HCT116 (cell line): ENCODE results near the gene MLH1.

Experiments
- EGR1 ChIP-seq: IDR thresholded peaks from 2 replicates; pipeline ENCODE4 v1.6.1; 2012; ENCODE audit warnings: low read depth
- EZH2 ChIP-seq: fragments of 200-600 bp; sonication (generic); IDR thresholded peaks from 2 replicates; pipeline ENCODE4 v1.6.1; 2017; ENCODE audit warnings: antibody characterized with exemption, mixed run types
- FOSL1 ChIP-seq: IDR thresholded peaks from 2 replicates; pipeline ENCODE4 v1.6.1; 2012; ENCODE audit warnings: low read depth
- POLR2A ChIP-seq: IDR thresholded peaks from 2 replicates; pipeline ENCODE4 v1.7.0; 2011; ENCODE audit warnings: borderline replicate concordance; ENCODE audit not compliant: insufficient read depth, insufficient read length; ENCODE audit errors: extremely low read depth
- SP1 ChIP-seq: IDR thresholded peaks from 2 replicates; pipeline ENCODE4 v1.6.1; 2012; ENCODE audit warnings: low read depth
- SRF ChIP-seq: IDR thresholded peaks from 2 replicates; pipeline ENCODE4 v1.6.1; 2012; ENCODE audit warnings: low read depth
- YY1 ChIP-seq: IDR thresholded peaks from 2 replicates; pipeline ENCODE4 v1.6.1; 2011; ENCODE audit warnings: low read length, low read depth, moderate library complexity, mild to moderate bottlenecking; ENCODE audit not compliant: insufficient replicate concordance; ENCODE audit errors: extremely low read depth
- ZFX ChIP-seq: fragments of 450-650 bp; IDR thresholded peaks from 2 replicates; pipeline ENCODE4 v1.6.1; 2017
- TF ChIP-seq, protein P1 (sequence below), 3 experiments: fragments of 200-600 bp in 1 of 3; sonication (generic) in 1 of 3; IDR thresholded peaks in 2 of 3; conservative IDR thresholded peaks in 1 of 3; 2 replicates each; pipeline ENCODE4 v1.5.1; 2012 to 2017; ENCODE audit warnings: low read depth in 2 of 3, low read length in 2 of 3, antibody characterized with exemption in 1 of 3, borderline replicate concordance in 1 of 3, control low read depth in 1 of 3, mild to moderate bottlenecking in 1 of 3, mixed read lengths in 1 of 3, mixed run types in 1 of 3, moderate library complexity in 1 of 3; ENCODE audit not compliant: insufficient read depth in 1 of 3
- TF ChIP-seq, protein P2 (sequence below): IDR thresholded peaks from 2 replicates; pipeline ENCODE4 v1.6.1; 2012

DNA sequence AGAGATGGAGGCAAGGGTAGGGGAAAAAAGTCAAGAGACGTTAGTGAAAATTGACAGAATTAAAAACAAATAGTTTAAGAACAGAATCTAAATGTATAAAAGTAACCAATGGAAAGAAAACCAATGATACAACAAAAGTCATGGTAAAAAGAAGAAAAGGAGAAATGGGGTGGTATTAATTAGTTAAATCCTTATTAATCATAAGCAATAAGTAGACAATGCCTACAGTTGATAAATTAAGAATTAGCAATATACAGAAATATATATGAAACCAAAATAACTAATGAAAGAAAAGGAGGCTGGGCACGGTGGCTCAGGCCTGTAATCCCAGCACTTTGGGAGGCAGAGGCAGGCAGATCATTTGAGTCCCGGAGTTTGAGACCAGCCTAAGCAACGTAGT is 24.2 kb upstream of the MLH1 start:
- TF ChIP-seq, protein P1, sequence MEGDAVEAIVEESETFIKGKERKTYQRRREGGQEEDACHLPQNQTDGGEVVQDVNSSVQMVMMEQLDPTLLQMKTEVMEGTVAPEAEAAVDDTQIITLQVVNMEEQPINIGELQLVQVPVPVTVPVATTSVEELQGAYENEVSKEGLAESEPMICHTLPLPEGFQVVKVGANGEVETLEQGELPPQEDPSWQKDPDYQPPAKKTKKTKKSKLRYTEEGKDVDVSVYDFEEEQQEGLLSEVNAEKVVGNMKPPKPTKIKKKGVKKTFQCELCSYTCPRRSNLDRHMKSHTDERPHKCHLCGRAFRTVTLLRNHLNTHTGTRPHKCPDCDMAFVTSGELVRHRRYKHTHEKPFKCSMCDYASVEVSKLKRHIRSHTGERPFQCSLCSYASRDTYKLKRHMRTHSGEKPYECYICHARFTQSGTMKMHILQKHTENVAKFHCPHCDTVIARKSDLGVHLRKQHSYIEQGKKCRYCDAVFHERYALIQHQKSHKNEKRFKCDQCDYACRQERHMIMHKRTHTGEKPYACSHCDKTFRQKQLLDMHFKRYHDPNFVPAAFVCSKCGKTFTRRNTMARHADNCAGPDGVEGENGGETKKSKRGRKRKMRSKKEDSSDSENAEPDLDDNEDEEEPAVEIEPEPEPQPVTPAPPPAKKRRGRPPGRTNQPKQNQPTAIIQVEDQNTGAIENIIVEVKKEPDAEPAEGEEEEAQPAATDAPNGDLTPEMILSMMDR (IDR thresholded peaks at IDR 0.05 in 2 of 3, conservative IDR thresholded peaks at IDR 0.05 in 1 of 3; ENCODE audit: borderline replicate concordance in 1 of 3, insufficient read depth in 1 of 3, low read depth in 2 of 3, low read length in 2 of 3) = no peak
- TF ChIP-seq EZH2 (no peak), SP1 (no peak), POLR2A (no peak), EGR1 (no peak), ZFX (no peak), FOSL1 (no peak), SRF (no peak), YY1 (no peak)
- TF ChIP-seq, protein P2, sequence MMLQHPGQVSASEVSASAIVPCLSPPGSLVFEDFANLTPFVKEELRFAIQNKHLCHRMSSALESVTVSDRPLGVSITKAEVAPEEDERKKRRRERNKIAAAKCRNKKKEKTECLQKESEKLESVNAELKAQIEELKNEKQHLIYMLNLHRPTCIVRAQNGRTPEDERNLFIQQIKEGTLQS = no peak
